ENCODE results near the gene KRTAP13-1.

KRTAP13-1 gene, protein sequence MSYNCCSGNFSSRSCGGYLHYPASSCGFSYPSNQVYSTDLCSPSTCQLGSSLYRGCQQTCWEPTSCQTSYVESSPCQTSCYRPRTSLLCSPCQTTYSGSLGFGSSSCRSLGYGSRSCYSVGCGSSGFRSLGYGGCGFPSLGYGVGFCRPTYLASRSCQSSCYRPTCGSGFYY

DNA sequence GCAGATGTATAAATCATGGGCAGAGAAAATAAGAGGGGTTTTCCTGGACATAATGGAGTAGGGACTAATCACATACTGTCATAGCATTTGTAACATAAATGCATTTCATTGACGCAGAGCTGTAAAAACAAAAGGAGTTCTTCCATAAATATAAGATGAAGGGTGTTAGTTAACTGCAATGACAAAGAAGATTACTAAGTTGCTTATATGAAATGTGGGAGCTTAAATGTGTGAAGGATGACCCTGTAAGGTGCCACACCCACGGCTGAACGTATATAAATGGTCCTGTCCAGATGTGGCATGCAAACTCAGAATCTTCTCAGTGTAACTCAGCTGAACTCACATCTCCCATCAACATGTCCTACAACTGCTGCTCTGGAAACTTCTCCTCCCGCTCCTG lies at the start of gene KRTAP13-1:
Gene KRTAP13-1 (plus strand): TSS at position 301 of the 400 bp plus-strand sequence. CDS start 56 bp downstream, at position 357.
- DNase-seq: no peak

- DNase-seq: no peak
Measured at GRCh38 chr21:30348506-30348905, 47.3 kb upstream of the KRTAP13-1 start, which contains the start of gene KRTAP23-1. Gene KRTAP23-1, minus strand, starts transcription at chr21:30348606. Its CDS starts 0 bp downstream, at chr21:30348606.

GRCh38 chr21:30349572-30349971 lies 46.3 kb upstream of the KRTAP13-1 start:
- DNase-seq: no peak

DNA sequence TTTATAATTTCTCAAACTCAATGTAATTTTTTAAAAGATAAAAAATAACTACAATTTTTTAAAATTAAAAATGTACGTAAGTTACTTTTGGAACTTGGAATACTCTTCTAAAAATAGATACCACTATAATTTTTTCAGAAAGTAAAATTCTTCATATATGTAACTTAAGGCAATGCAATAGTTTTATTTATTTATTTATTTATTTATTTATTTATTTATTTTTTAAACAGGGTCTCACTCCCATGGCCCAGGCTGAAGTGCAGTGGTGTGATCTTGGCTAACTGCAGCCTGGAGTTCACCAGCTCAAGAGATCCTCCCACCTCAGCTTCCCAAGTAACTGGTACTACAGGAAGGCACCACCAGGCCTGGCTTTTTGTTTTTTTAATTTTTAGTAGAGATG lies 44.3 kb upstream of the KRTAP13-1 start:
- DNase-seq: no peak

GRCh38 chr21:30354308-30355005 lies 41.4 kb upstream of the KRTAP13-1 start:
- no peak for DNase-seq

GRCh38 chr21:30355906-30356305 lies 39.9 kb upstream of the KRTAP13-1 start:
- DNase-seq: no peak

- DNase-seq: no peak
Measured at GRCh38 chr21:30372139-30372770, 23.6 kb upstream of the KRTAP13-1 start, which contains the start of gene KRTAP13-2. Gene KRTAP13-2, minus strand, starts transcription at chr21:30372271. Its CDS starts 58 bp downstream, at chr21:30372213.

DNA sequence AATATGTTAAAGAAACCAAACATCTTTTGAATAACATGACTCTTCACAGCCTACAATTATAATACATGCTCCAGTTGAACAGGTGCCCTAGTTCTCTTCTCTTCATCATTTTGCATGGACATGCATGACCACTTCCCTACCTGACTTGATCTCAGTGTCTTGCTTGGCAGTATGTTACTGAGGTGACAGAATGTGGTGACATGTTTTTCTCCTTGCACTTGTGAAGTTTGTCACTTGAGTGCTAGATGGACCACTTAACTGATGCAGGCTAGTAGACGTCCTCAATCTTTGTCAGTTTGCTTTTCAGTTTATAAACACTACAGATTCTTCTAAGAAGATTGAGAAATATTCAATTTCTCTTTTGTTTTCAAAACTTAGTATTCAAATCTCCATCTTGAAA lies 13.6 kb upstream of the KRTAP13-1 start:
- no peak for DNase-seq

DNA sequence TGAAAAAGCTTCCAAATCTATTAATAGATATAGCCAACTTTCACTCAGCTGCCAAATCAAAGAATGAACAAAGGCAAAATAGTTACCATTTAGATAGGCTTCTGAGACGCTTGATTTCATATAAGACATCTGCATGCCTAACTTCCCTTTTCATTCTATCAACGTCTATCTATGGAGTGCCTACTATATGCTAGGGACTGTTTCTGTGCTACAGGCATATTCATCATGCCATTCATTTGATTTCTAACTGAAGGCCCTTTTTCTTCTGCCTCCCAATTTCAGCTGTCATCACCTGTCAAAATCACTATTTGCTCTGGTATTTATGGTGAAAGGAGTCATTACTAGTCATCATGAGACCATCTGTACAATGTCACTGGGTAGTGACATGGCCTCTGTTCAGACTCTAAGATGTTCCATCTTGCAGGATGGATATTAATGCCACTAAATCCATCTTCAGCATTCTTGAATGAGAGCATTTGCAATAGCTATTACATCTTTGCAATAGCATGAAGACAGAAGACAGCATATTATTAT lies 4.3 kb upstream of the KRTAP13-1 start:
- DNase-seq: no peak

DNA sequence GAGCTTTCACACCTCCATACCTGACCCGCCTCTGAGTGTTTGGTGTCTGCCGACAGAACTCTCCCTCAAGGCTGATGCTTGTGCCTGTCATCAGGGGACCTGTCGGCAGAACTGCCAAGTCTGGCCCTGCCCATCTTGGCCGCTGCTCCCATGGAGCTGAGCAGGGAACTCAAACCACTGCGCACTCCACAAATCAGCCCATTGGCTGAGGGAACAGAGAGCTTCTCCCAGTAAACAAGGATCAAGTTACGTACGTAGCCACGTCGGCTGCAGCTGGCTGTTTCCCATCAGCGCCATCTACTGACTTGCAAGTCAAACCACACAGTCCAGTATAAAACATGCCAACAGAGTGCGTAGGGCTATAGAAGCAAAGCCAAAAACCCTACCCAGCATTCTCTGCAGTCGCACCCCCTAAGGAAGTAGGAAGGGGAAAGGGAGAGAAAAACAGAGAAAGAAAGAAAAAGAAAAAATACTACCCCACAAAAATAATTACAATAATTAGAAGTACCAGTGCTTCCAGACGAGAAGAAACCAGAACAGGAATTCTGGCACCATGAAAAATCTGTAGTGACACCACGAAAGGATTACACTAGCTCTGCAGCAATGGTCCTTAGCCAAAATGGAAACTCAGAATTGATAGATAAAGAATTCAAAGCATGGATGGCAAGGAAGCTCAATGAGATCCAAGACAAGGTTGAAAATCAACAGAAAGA lies 13.1 kb downstream of the KRTAP13-1 start:
- no peak for DNase-seq

DNA sequence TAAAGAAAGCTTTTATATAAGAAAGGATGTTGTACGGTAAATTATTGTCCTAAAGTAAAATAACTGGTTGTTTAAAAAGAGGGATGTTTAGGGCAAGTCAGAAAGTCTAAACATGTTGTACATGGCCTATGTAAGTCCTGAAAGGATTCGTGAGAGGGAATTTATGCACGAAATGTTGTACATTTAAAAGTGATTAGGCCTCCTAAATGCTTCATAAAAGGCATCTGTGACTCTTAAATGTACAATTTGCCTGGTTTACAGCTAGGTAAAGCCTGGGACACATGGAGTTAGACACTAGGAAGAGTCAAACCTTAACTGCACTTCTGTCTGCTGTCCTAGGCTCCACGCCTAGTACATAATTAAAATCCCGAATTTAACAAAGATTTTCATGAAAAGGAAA lies 20.2 kb downstream of the KRTAP13-1 start:
- DNase-seq: no peak

DNA sequence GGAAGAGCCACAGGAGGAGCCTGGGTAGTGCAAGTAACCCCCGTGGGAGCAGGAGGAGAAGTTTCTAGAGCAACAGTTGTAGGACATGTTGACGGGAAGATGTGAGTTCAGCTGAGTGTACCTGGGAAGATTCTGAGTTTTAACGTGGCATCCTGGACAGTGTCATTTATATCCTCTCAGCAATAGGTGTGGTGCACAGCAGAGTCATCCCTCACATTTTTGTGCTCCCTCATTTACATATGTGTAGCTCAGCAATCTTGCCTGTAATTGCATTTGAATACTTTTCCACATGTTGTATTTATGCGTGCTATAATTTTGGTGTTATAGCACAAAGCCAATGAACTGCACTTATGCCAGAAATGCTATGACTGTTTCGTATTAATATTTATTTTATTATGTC lies 30.0 kb downstream of the KRTAP13-1 start, which contains the start of gene KRTAP13-3:
Gene KRTAP13-3 (minus strand): TSS at position 101 of the 400 bp plus-strand sequence. CDS start 14 bp downstream, at position 87.
- DNase-seq: no peak

- DNase-seq: no peak
Measured at GRCh38 chr21:30426731-30427130, 30.9 kb downstream of the KRTAP13-1 start.

- DNase-seq: no peak
Measured at GRCh38 chr21:30430170-30430655, 34.4 kb downstream of the KRTAP13-1 start, which contains the start of gene KRTAP13-4. Gene KRTAP13-4, plus strand, starts transcription at chr21:30430220. Its CDS starts 56 bp downstream, at chr21:30430276.

DNA sequence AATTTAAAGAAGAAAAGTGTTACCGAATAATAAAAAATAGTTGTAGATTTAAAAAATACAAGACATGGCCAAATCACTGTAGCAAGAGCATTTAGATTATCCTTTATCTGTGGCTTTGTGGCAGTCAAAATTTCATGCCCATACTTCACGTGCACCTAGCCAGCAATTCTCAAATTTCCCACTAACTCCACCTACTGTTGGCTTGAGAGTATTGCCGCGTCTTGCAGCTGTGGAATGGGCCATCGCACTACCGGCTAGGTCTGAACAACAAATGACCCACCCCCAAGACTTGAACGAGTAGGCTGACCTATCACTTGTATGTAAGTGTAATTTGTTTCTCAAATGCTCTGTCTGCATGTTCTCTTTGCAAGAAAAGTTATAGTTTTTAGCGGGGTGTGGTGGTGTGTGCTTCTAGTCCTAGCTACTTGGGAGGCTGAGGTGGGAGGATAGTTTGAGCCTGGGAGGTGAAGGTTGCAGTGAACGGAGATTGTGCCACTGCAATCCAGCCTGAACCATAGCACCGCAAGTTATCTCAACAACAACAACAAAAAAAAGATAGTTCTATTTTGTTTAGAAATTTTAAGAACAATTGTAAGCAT lies 38.3 kb downstream of the KRTAP13-1 start:
- DNase-seq: peak in 2 of 56 donors; percentile 0 to 5

- DNase-seq: no peak
Measured at GRCh38 chr21:30437010-30437565, 41.3 kb downstream of the KRTAP13-1 start.

DNA sequence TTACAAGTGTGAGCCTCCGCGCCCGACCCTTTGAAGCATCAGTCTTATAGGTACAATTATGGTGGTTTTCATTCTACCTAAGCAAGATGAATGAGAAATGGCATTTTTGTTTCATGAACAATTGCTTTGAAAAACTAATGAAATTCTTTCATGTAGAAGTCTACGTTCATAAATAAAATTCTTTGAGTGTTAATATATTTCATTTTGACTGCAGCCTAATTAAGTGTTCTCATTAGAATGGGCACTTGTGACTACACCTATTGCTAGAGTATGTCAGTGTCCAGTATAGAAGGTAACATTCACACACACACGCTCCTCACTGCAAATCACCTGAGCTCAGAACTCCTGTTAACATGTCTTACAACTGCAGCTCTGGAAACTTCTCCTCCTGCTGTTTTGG lies 44.1 kb downstream of the KRTAP13-1 start, which contains the start of gene KRTAP15-1:
Gene KRTAP15-1 (plus strand): TSS at position 301 of the 400 bp plus-strand sequence. CDS start 53 bp downstream, at position 354.
- DNase-seq: no peak

DNA sequence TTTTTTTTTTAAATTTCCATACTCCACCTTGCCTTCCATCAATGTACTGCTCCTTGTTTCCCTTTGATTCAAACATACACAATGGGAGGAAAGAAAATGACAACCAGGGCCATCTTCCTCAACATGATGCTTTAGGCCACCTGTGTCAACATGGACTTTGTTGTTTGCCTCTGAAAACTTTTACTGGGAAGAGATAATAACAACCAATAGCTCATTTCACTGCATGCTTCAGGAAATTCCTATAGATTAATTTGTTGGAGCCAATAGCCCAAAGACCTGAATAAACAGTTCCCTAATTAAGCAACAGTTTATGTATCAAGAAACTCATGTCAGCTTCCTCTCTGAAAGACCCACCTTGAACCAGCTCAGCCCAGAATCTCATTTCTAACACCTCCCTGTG lies 47.4 kb downstream of the KRTAP13-1 start:
- DNase-seq: no peak

DNA sequence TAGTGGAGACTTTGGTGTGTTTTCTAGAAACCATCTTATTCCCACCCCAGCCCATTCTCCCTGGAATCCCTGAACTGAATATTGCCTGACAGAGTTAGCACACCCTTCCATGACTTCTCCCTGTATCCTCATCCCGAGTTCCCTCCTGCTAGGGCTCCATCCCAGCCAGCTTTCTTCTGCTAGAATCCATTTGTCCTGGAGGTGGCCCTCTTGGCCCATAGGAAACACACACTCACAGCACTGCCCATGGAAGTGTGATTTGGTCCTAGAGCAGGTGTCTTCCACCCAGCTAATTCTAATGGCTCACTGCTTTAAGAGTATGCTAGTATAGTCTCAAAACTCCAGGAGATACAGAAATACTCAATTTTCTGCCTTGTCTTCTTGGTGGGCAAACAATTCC lies 48.4 kb downstream of the KRTAP13-1 start:
- no peak for DNase-seq
